Measurements from ENCODE around the gene EVI5.
"Not testable (repeated sequence)": the region's sequence is repeated elsewhere in the genome, so short reads cannot be mapped to it uniquely, and the experiment has no call there.

Gene EVI5

GRCh38 chr1:92747735-92748134 lies 37.2 kb downstream of the EVI5 start:
- FAIRE-seq: no peak

GRCh38 chr1:92746255-92746654 lies 38.7 kb downstream of the EVI5 start:
- not testable (repeated sequence) for FAIRE-seq

DNA sequence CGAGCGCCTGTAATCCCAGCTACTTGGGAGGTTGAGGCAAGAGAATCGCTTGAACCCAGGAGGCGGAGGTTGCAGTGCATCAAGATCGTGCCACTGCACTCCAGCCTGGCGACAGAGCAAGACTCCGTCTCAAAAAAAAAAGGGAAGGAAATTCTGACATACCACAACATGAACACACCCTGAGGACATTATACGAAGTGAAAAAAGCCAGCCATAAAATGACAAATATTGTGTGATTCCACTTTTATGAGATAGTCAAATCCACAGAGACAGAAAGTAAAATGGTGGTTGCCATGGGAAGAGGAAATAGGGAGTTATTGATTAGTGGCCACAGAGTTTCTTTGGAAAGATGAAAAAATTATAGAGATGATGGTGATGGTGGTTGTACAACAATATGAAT lies 41.7 kb downstream of the EVI5 start:
- no peak for FAIRE-seq

DNA sequence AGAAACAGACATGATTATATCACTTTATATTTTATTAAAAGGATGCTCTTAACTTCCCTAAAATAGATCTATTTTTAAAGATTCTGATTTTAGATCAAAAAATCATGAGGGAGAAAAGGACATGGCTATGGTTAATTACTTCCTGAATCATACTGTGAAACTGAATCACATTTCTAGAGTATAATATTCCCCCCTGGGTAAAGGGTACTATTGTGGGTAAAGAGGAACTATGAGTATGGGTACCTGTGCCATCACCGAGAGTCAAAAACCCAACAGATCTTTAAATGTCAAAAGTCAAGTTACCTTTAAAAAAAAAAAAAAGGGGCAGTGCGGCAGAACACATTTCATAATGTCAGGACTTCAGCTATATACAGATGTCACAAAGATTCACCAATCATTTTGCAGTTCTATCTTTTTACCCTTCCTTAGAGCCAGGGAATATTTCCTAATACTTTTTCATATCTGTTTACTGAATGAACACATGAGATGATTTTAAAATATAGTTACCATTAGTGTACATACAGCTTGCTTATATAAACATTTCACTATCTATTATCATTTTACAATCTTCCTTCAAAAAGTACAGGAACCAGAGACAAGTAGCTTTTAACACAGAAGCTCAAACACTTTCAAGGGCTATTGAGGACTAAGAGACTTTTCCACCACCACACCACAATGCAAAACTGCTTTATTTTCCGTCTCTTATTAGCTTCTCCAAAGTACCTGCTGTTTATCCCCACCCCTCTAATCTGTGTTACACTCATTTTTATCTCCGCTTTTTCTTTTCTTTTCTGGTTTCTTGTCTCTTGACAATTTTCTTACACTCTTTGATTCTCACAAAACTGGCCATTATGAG lies 45.0 kb downstream of the EVI5 start:
- FAIRE-seq: no peak

DNA sequence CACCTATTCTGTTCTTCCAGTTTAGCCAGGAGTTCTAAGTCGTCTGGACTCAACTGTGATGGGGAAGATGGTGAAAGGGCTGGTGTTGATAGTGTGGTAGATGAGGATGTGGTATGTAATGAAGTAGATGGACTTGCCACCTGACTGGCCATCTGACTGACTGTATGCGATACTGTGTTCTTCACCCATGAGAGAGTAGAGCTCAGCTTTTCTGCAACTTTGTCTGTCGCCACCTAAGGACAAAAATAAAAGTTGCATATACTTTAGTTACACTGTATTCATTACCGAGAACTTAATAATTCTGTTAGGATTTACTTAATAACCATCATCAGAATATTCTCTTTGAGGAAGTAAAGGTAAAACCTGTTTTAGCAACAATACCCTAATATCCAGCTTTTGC lies 48.5 kb downstream of the EVI5 start:
- no peak for FAIRE-seq

- no peak for FAIRE-seq
Observed at GRCh38 chr1:92730476-92730875, 54.4 kb downstream of the EVI5 start.

DNA sequence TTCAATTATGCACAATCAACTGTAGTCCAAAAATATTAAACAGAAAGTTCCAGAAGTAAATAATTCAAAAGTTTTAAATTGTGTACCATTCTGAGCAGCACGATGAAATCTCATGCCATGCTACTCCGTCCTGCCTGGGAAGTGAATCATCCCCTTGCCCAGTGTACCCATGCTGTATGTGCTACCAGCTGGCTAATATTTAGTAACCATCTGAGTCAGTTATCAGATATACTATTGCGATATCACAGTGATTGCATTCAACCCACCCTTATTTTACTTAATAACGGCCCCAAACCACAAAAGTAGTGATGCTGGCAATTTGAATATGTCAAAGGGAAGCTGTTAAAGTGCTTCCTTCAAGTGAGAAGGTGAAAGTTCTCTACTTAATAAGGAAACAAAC lies 56.2 kb downstream of the EVI5 start:
- FAIRE-seq: no peak

- FAIRE-seq: not testable (repeated sequence)
Observed at GRCh38 chr1:92723713-92724112, 61.2 kb downstream of the EVI5 start.

DNA sequence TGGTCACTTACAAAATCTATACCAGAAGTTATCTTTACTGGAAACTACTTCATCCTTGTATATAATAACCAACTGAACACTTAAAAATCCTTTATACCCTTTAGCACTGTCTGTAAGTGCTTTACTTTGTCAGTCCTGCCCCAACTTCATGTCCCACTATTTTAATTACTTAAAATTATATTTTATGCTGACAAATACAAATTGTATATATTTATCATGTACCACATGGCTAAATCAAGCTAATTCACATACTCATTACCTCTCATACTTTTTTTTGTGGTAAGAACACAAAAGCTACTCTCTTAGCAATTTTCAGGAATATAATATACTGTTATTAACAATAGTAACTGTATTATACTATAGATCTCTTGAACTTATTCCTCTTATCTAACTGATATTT lies 63.0 kb downstream of the EVI5 start:
- FAIRE-seq: no peak

DNA sequence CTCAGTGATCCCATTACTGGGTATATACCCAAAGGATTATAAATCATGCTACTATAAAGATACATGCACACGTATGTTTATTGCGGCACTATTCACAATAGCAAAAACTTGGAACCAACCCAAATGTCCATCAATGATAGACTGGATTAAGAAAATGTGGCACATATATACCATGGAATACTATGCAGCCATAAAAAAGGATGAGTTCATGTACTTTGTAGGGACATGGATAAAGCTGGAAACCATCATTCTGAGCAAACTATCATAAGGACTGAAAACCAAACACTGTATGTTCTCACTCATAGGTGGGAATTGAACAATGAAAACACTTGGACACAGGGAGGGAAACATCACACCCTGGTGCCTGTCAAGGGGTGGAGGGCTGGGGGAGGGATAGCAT lies 63.8 kb downstream of the EVI5 start:
- FAIRE-seq: not testable (repeated sequence)

DNA sequence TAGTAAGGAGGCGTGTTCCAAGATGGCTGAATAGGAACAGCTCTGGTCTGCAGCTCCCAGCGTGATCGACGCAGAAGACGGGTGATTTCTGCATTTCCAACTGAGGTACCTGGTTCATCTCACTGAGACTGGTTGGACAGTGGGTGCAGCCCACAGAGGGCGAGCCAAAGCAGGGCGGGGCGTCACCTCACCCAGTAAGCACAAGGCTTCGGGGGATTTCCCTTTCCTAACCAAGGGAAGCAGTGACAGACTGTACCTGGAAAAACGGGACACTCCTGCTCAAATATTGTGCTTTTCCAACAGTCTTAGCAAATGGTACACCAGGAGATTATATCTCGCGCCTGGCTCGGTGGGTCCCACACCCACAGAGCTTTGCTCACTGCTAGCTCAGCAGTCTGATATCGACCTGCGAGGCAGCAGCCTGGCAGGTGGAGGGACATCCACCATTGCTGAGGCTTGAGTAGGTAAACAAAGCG lies 69.4 kb downstream of the EVI5 start:
- not testable (repeated sequence) for FAIRE-seq

DNA sequence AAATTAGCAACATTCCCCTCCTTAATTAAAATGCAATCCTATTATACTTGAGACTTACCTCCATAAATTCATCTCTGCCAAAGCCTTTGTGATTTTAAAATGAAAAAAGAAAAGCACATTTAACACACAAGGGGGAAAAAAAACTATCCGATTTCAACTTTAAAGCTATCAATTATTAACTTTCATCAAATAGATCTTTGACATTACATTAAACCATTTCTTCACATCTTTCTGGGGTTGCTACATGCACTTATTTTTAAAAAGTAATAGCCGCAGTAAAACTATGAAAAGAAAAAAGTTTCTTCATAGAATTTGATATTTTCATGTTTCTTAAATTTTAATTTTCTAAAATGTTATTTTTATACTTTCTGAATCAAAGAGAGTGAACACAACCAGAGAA lies 71.0 kb downstream of the EVI5 start:
- no peak for FAIRE-seq

- FAIRE-seq: no peak
Observed at GRCh38 chr1:92711473-92712165, 73.3 kb downstream of the EVI5 start.

DNA sequence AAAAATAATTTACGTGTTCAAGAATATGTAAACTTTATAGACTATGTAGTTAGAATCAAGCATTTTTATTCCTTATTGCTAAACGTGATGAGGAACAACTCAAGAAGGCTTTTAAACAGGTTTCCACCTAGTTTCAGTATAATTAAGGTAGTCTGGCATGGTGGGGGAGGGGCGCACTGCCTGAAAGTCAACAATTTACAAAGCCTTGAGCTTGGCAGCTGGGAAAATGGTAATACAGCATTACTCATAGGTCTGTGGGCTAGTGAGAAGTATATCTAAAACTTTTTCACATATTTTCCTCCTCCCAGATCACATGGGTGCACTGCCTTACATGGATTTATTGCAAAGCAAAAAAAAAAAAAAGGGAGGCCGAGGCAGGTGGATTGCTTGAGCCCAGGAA lies 75.2 kb downstream of the EVI5 start:
- FAIRE-seq: no peak

DNA sequence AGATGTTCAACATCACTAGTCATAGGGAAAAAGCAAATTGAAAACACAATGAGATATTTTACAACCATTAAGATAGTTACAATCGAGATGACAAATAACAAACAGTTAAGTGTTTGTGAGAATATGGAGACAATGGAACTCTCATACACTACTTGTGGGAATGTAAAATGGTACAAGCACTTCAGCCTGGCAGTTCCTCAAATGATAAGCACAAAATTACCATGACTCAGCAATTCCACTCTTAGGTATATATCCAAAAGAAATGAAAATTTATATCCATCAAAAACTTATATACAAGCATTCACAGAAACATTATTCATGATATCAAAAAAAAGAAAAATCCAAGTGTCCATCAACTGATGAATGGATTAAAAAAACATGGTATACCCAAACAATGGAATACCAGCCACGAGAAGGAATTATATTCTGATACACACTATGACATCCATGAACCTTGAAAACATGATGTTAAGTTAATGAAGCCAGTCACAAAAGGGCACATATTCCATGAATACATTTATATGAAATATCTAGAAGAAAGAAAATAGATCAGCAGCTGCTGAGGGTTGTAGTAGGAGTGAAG lies 76.4 kb downstream of the EVI5 start:
- no peak for FAIRE-seq

DNA sequence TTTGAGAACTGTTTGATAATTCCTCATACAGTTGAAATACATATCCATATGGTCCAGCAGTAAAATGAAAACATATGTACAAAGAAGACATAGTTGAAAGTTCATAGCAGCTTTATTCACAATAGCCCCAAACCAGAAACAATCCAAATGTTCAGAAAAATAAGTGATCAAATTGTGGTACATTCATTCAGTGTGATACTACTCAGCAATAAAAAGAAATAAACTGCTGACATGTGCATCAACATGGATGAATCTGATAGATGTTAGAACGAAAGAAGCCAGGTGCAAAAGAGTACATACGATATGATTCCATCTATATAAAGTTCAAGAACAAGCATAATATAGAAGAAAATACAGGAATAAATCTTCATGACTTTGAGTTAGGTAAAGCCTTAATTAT lies 77.2 kb downstream of the EVI5 start:
- FAIRE-seq: no peak

DNA sequence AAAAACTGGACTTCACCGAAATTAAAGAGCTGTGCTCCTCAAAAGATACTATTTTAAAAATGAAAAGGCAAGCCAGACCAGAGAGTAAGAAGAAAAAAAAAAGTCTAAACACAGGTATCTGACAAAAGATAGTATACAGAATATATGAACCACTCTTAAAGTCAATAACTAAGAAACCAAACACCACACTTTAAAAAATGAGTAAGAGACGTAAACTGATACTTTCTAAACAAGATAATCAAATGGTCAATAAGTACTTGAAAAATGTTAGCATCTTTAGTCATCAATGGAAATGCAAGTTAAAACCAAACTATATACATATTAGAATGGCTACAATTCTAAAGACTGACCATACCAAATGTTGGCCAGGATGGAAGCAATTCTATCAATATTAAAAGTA lies 77.6 kb downstream of the EVI5 start:
- FAIRE-seq: no peak

GRCh38 chr1:92705446-92705845 lies 79.5 kb downstream of the EVI5 start:
- no peak for FAIRE-seq

GRCh38 chr1:92701147-92701546 lies 83.8 kb downstream of the EVI5 start:
- no peak for FAIRE-seq

DNA sequence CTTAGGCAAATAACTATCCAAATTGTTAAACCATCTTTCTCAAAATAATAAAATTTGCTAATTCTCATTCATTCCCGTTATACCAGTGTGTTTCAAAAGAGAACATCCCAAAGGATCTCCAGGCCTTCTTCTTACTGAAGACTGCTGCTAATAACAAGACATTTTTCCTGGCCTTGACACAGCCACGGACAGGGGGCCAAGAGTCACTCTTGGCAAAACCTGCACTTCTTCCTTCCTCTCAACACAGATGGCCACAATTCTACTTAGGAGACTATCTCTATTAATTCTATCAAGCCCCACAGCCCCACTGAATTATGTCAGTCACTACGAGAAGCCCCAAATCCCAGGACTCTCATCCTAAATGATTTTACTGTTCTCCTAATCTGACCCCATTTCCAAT lies 86.0 kb downstream of the EVI5 start:
- no peak for FAIRE-seq

DNA sequence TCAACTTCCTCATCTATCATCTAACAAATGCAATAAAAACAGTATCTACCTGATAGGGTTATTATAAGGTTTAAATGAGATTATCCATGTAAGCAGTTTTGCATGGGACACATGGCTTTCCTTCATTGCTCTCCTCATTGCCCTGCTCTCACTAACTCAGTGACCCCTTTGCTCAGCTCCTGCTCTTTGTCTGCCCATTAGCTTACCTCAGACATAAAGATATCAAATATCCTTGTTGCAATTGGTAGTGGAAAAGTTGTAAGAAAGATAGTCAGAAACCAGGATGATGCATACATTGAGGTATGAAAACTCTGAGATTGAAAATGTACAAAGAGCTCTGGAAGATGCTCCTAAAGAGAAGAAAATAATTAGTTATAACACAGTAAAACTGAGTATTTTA lies 89.8 kb downstream of the EVI5 start:
- no peak for FAIRE-seq

DNA sequence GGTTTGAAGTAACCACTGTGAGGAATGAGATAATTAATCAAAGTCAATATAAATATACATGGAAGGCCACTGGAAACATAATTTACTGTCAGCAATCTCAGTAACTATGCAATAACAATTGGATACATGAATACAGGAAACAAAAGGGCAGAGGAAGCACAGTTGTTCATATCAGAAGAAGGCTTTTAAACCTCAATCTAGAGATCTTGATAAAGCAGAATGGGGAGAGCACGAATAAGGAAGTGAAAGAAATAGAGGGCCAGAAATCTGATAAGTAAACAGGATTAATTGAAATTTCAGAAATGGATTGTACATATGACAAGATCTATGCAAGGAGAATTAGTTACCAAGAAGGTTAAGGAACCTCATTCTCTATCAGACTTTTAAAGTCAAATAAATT lies 93.0 kb downstream of the EVI5 start:
- no peak for FAIRE-seq

DNA sequence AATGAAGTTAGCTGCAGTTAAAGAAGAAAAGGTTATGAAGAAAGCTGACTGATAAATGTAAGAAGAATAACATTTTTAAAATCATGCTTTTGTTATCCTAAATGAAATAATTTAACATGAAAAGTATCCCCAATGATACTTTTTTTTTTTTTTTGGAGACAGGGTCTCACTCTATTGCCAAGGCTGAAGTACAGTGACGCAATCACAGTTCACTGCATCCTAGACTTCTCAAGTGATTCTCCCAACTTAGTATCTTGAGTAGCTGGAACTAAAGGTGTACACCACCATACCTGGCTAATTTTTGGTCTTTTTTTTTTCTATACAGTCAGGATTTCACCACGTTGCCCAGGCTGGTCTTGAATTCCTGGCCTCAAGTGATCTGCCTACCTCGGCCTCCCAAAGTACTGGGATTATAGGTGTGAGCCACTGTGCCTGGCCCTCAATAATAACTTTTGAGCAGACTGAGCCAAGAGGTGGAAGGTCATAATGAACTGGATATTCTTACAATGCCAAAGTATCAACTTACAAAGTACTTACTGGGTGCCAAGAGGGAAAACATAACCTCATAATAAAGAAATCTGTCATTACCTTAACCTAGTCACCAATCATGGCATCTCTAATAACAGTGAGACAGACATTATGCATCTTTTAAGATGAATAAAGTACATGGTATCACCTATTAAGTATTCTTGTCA lies 94.5 kb downstream of the EVI5 start:
- FAIRE-seq: no peak
